ENCODE results near the gene KNDC1.
A peak's percentile ranks its signal among the peaks of the same experiment; 100 is the strongest.

KNDC1 gene

GRCh38 chr10:133254421-133255120 lies 94.6 kb downstream of the KNDC1 start:
- H3K27ac ChIP-seq (ENCODE audit: low read depth, low read length) = no peak overlapping the region
- H3K4me1 ChIP-seq (ENCODE audit: insufficient read depth, low read length) = peaks cover 4% of the 10 kb centered on the region; the same call in 1 of the 2 replicates
- H3K9ac ChIP-seq (ENCODE audit: low read depth, low read length) = no peak overlapping the region
- H3K36me3 ChIP-seq (ENCODE audit: insufficient read depth, low read length) = no peaks in the 10 kb centered on the region
- 85% methylated on average over 13 of the region's 13 CpGs for WGBS
- peaks cover 6% of the 10 kb centered on the region; the same call in 1 of the 2 replicates for H3K27me3 ChIP-seq (ENCODE audit: insufficient read depth, low read length)
- H3K4me3 ChIP-seq (ENCODE audit: low read length) = no peak overlapping the region
- H3K9me3 ChIP-seq (ENCODE audit: insufficient read depth, low read depth, low read length) = no peaks in the 10 kb centered on the region

GRCh38 chr10:133255323-133255722 lies 95.3 kb downstream of the KNDC1 start:
- no peaks in the 10 kb centered on the region for H3K36me3 ChIP-seq (ENCODE audit: insufficient read depth, low read length)
- H3K4me1 ChIP-seq (ENCODE audit: insufficient read depth, low read length) = peaks cover 4% of the 10 kb centered on the region; the same call in 1 of the 2 replicates
- WGBS = 94% methylated on average over 15 of the region's 15 CpGs
- H3K9me3 ChIP-seq (ENCODE audit: insufficient read depth, low read depth, low read length) = no peaks in the 10 kb centered on the region
- H3K27ac ChIP-seq (ENCODE audit: low read depth, low read length) = no peak overlapping the region
- no peak overlapping the region for H3K4me3 ChIP-seq (ENCODE audit: low read length)
- no peak overlapping the region for H3K9ac ChIP-seq (ENCODE audit: low read depth, low read length)
- H3K27me3 ChIP-seq (ENCODE audit: insufficient read depth, low read length) = peaks cover 2% of the 10 kb centered on the region; the same call in 1 of the 2 replicates

- Histone ChIP-seq H3K36me3 (ENCODE audit: insufficient read depth, low read length) (no peaks in the 10 kb centered on the region), H3K4me3 (ENCODE audit: low read length) (peak overlapping the region; percentile 38), H3K4me1 (ENCODE audit: insufficient read depth, low read length) (peaks cover 12% of the 10 kb centered on the region; the same call in 1 of the 2 replicates), H3K9me3 (ENCODE audit: insufficient read depth, low read depth, low read length) (no peaks in the 10 kb centered on the region), H3K9ac (ENCODE audit: low read depth, low read length) (no peak overlapping the region), H3K27me3 (ENCODE audit: insufficient read depth, low read length) (peaks cover 9% of the 10 kb centered on the region), H3K27ac (ENCODE audit: low read depth, low read length) (no peak overlapping the region)
- WGBS = 8% methylated on average over 27 of the region's 27 CpGs
These were observed 97.6 kb downstream of the KNDC1 start for GRCh38 chr10:133257489-133258065.

GRCh38 chr10:133258066-133258817 lies 98.2 kb downstream of the KNDC1 start:
- Histone ChIP-seq H3K27me3 (ENCODE audit: insufficient read depth, low read length) (peaks cover 16% of the 10 kb centered on the region), H3K4me1 (ENCODE audit: insufficient read depth, low read length) (peaks cover 13% of the 10 kb centered on the region; the same call in 1 of the 2 replicates), H3K27ac (ENCODE audit: low read depth, low read length) (no peak overlapping the region), H3K36me3 (ENCODE audit: insufficient read depth, low read length) (no peaks in the 10 kb centered on the region), H3K4me3 (ENCODE audit: low read length) (no peak overlapping the region; the same call in 1 of the 2 replicates), H3K9ac (ENCODE audit: low read depth, low read length) (no peak overlapping the region), H3K9me3 (ENCODE audit: insufficient read depth, low read depth, low read length) (no peaks in the 10 kb centered on the region)
- 86% methylated on average over 21 of the region's 21 CpGs for whole genome bisulfite sequencing

- no peak overlapping the region for H3K4me3 ChIP-seq (ENCODE audit: low read length)
- H3K4me1 ChIP-seq (ENCODE audit: insufficient read depth, low read length) = peaks cover 13% of the 10 kb centered on the region; the same call in 1 of the 2 replicates
- WGBS = 80% methylated on average over 24 of the region's 24 CpGs
- no peak overlapping the region for H3K27ac ChIP-seq (ENCODE audit: low read depth, low read length)
- no peak overlapping the region for H3K9ac ChIP-seq (ENCODE audit: low read depth, low read length)
- no peaks in the 10 kb centered on the region for H3K36me3 ChIP-seq (ENCODE audit: insufficient read depth, low read length)
- H3K27me3 ChIP-seq (ENCODE audit: insufficient read depth, low read length) = peaks cover 19% of the 10 kb centered on the region
- no peaks in the 10 kb centered on the region for H3K9me3 ChIP-seq (ENCODE audit: insufficient read depth, low read depth, low read length)
These were observed 99.0 kb downstream of the KNDC1 start for GRCh38 chr10:133258818-133259601.

- H3K36me3 ChIP-seq (ENCODE audit: insufficient read depth, low read length) = no peaks in the 10 kb centered on the region
- no peak overlapping the region for H3K9ac ChIP-seq (ENCODE audit: low read depth, low read length)
- no peak overlapping the region for H3K4me3 ChIP-seq (ENCODE audit: low read length)
- H3K27ac ChIP-seq (ENCODE audit: low read depth, low read length) = no peak overlapping the region
- H3K9me3 ChIP-seq (ENCODE audit: insufficient read depth, low read depth, low read length) = no peaks in the 10 kb centered on the region
- H3K27me3 ChIP-seq (ENCODE audit: insufficient read depth, low read length) = peaks cover 19% of the 10 kb centered on the region
- peaks cover 13% of the 10 kb centered on the region; the same call in 1 of the 2 replicates for H3K4me1 ChIP-seq (ENCODE audit: insufficient read depth, low read length)
- 82% methylated on average over 12 of the region's 12 CpGs for WGBS
These were observed 99.6 kb downstream of the KNDC1 start for GRCh38 chr10:133259602-133259989.

GRCh38 chr10:133260895-133261725 lies 101.1 kb downstream of the KNDC1 start:
- peak overlapping the region; percentile 62 for H3K4me3 ChIP-seq (ENCODE audit: low read length)
- WGBS = 36% methylated on average over 48 of the region's 50 CpGs
- peak overlapping the region; percentile 47 for H3K9ac ChIP-seq (ENCODE audit: low read depth, low read length)
- peaks cover 13% of the 10 kb centered on the region; the same call in 1 of the 2 replicates for H3K4me1 ChIP-seq (ENCODE audit: insufficient read depth, low read length)
- no peaks in the 10 kb centered on the region for H3K9me3 ChIP-seq (ENCODE audit: insufficient read depth, low read depth, low read length)
- no peaks in the 10 kb centered on the region for H3K36me3 ChIP-seq (ENCODE audit: insufficient read depth, low read length)
- no peak overlapping the region for H3K27ac ChIP-seq (ENCODE audit: low read depth, low read length)
- H3K27me3 ChIP-seq (ENCODE audit: insufficient read depth, low read length) = peaks cover 19% of the 10 kb centered on the region

GRCh38 chr10:133261726-133262325 lies 101.8 kb downstream of the KNDC1 start:
- WGBS = under 1% methylated on average over 78 of the region's 79 CpGs
- H3K9ac ChIP-seq (ENCODE audit: low read depth, low read length) = peak overlapping the region; percentile 47
- H3K4me1 ChIP-seq (ENCODE audit: insufficient read depth, low read length) = peaks cover 13% of the 10 kb centered on the region; the same call in 1 of the 2 replicates

GRCh38 chr10:133262696-133263095 lies 102.7 kb downstream of the KNDC1 start:
- Histone ChIP-seq H3K27me3 (ENCODE audit: insufficient read depth, low read length) (peaks cover 19% of the 10 kb centered on the region), H3K9me3 (ENCODE audit: insufficient read depth, low read depth, low read length) (no peaks in the 10 kb centered on the region), H3K9ac (ENCODE audit: low read depth, low read length) (no peak overlapping the region), H3K4me3 (ENCODE audit: low read length) (no peak overlapping the region), H3K27ac (ENCODE audit: low read depth, low read length) (no peak overlapping the region), H3K4me1 (ENCODE audit: insufficient read depth, low read length) (0 out of 2 replicates have a peak, but pooled peaks cover 10% of the 10 kb centered on the region), H3K36me3 (ENCODE audit: insufficient read depth, low read length) (no peaks in the 10 kb centered on the region)
- 85% methylated on average over 14 of the region's 14 CpGs for WGBS

More at GRCh38 chr10:133261726-133262325, 101.8 kb downstream of the KNDC1 start:
- H3K4me3 ChIP-seq (ENCODE audit: low read length) = peak overlapping the region; percentile 62
- no peak overlapping the region for H3K27ac ChIP-seq (ENCODE audit: low read depth, low read length)
- peaks cover 19% of the 10 kb centered on the region for H3K27me3 ChIP-seq (ENCODE audit: insufficient read depth, low read length)
- no peaks in the 10 kb centered on the region for H3K9me3 ChIP-seq (ENCODE audit: insufficient read depth, low read depth, low read length)
- H3K36me3 ChIP-seq (ENCODE audit: insufficient read depth, low read length) = no peaks in the 10 kb centered on the region

GRCh38 chr10:133263674-133264073 lies 103.7 kb downstream of the KNDC1 start:
- H3K27ac ChIP-seq (ENCODE audit: low read depth, low read length) = no peak overlapping the region
- H3K4me1 ChIP-seq (ENCODE audit: insufficient read depth, low read length) = 0 out of 2 replicates have a peak, but pooled peaks cover 10% of the 10 kb centered on the region
- WGBS = 83% methylated on average over 10 of the region's 10 CpGs
- no peak overlapping the region for H3K9ac ChIP-seq (ENCODE audit: low read depth, low read length)
- H3K27me3 ChIP-seq (ENCODE audit: insufficient read depth, low read length) = peaks cover 19% of the 10 kb centered on the region
- H3K36me3 ChIP-seq (ENCODE audit: insufficient read depth, low read length) = no peaks in the 10 kb centered on the region
- H3K4me3 ChIP-seq (ENCODE audit: low read length) = no peak overlapping the region
- no peaks in the 10 kb centered on the region for H3K9me3 ChIP-seq (ENCODE audit: insufficient read depth, low read depth, low read length)

All from HUES64 (cell line).